ENCODE data around the gene NOX5.
"Not testable (repeated sequence)": the region's sequence is repeated elsewhere in the genome, so short reads cannot be mapped to it uniquely, and the experiment has no call there.

NOX5 gene

GRCh38 chr15:69060744-69061143 is 46.2 kb downstream of the NOX5 start:
- H3K4me3 ChIP-seq (replicated peaks; ENCODE audit: low read depth, low read length): no peak overlapping the region
- no peak for TF ChIP-seq CTCF (IDR thresholded peaks at IDR 0.05; ENCODE audit: low read length, missing control alignments)
- DNase-seq (ENCODE audit: low read depth): no peak

- no peak for DNase-seq (ENCODE audit: low read depth)
- no peak overlapping the region for H3K4me3 ChIP-seq (replicated peaks; ENCODE audit: low read depth, low read length)
- TF ChIP-seq CTCF (IDR thresholded peaks at IDR 0.05; ENCODE audit: low read length, missing control alignments): peak; percentile 2
These were observed 46.9 kb downstream of the NOX5 start for GRCh38 chr15:69061414-69061842.

- H3K4me3 ChIP-seq (replicated peaks; ENCODE audit: low read depth, low read length): no peak overlapping the region
- TF ChIP-seq CTCF (IDR thresholded peaks at IDR 0.05; ENCODE audit: low read length, missing control alignments): no peak
- DNase-seq (ENCODE audit: low read depth): no peak
These were observed 50.2 kb downstream of the NOX5 start for GRCh38 chr15:69064649-69065048.

GRCh38 chr15:69066007-69066995 is 51.8 kb downstream of the NOX5 start:
- DNase-seq (ENCODE audit: low read depth): no peak
- no peak for TF ChIP-seq CTCF (IDR thresholded peaks at IDR 0.05; ENCODE audit: low read length, missing control alignments)

GRCh38 chr15:69067296-69067695 is 52.8 kb downstream of the NOX5 start:
- no peak for TF ChIP-seq CTCF (IDR thresholded peaks at IDR 0.05; ENCODE audit: low read length, missing control alignments)
- no peak for DNase-seq (ENCODE audit: low read depth)
- no peak overlapping the region for H3K4me3 ChIP-seq (replicated peaks; ENCODE audit: low read depth, low read length)

More at GRCh38 chr15:69066007-69066995, 51.8 kb downstream of the NOX5 start:
- no peak overlapping the region for H3K4me3 ChIP-seq (replicated peaks; ENCODE audit: low read depth, low read length)

GRCh38 chr15:69068157-69068556 is 53.7 kb downstream of the NOX5 start:
- no peak overlapping the region for H3K4me3 ChIP-seq (replicated peaks; ENCODE audit: low read depth, low read length)
- TF ChIP-seq CTCF (IDR thresholded peaks at IDR 0.05; ENCODE audit: low read length, missing control alignments): no peak
- no peak for DNase-seq (ENCODE audit: low read depth)

GRCh38 chr15:69069290-69069689 is 54.8 kb downstream of the NOX5 start:
- DNase-seq (ENCODE audit: low read depth); H3K4me3 ChIP-seq (replicated peaks; ENCODE audit: low read depth, low read length): not testable (repeated sequence)
